CD14-positive monocyte (primary cell): ENCODE results near the gene STN1. TPM values are rescaled to one million over a fixed set of nuclear protein-coding genes. Genes with fewer than 3 reads are reported as not detected.

Experiments
- DNase-seq, 3 donors: peaks; one replicate each; pipeline ENCODE4 v3.0.0-alpha.2; 2011 to 2022
- H2AFZ ChIP-seq: 2 replicates; pipeline ENCODE4 v1.6.0; 2012; ENCODE audit warnings: mild to moderate bottlenecking, low read depth, low read length, inconsistent platforms; ENCODE audit not compliant: insufficient read depth, poor library complexity, severe bottlenecking
- H3K27ac ChIP-seq, 2 donors: 1 replicate in 1 of 2; 2 replicates in 1 of 2; pipeline ENCODE4 v1.5.1; 2012 to 2013; ENCODE audit warnings: low read length in 2 of 2, control low read depth in 1 of 2, inconsistent platforms in 1 of 2, low read depth in 1 of 2, mild to moderate bottlenecking in 1 of 2
- H3K27me3 ChIP-seq, 2 donors: one replicate each; pipeline versions ENCODE4 v1.6.0 to v1.6.1; 2011 to 2013; ENCODE audit warnings: low read length in 2 of 2; ENCODE audit not compliant: control insufficient read depth in 2 of 2, insufficient read depth in 2 of 2
- H3K36me3 ChIP-seq, 2 donors: replicated peaks in 1 of 2; 1 replicate in 1 of 2; 2 replicates in 1 of 2; pipeline versions ENCODE4 v1.5.1 to v1.6.1; 2012 to 2013; ENCODE audit warnings: low read length in 2 of 2, control low read depth in 1 of 2, inconsistent platforms in 1 of 2, mild to moderate bottlenecking in 1 of 2; ENCODE audit not compliant: insufficient read depth in 2 of 2, control insufficient read depth in 1 of 2
- H3K4me1 ChIP-seq, 2 donors: 1 replicate in 1 of 2; 2 replicates in 1 of 2; pipeline versions ENCODE4 v1.5.1 to v1.6.1; 2012 to 2013; ENCODE audit warnings: low read length in 2 of 2, control low read depth in 1 of 2, inconsistent platforms in 1 of 2, mild to moderate bottlenecking in 1 of 2, moderate library complexity in 1 of 2; ENCODE audit not compliant: insufficient read depth in 2 of 2, control insufficient read depth in 1 of 2
- H3K4me2 ChIP-seq: replicated peaks from 2 replicates; pipeline ENCODE3; 2012; ENCODE audit warnings: low read length, moderate library complexity, mild to moderate bottlenecking; ENCODE audit not compliant: poor library complexity, severe bottlenecking; ENCODE audit errors: extremely low read depth
- H3K4me3 ChIP-seq, 3 experiments: fragments of 200-600 bp in 1 of 3; sonication (generic) in 1 of 3; replicated peaks in 1 of 3; 1 replicate in 2 of 3; 2 replicates in 1 of 3; pipeline ENCODE4 v1.5.1; 2011 to 2013; ENCODE audit warnings: low read length in 3 of 3, mild to moderate bottlenecking in 3 of 3, control low read depth in 2 of 3, low read depth in 2 of 3, inconsistent platforms in 1 of 3, moderate library complexity in 1 of 3
- H3K79me2 ChIP-seq: 2 replicates; pipeline ENCODE4 v1.6.0; 2012; ENCODE audit warnings: mild to moderate bottlenecking, control low read depth, inconsistent platforms, low read length, moderate library complexity; ENCODE audit not compliant: insufficient read depth
- H3K9ac ChIP-seq: 2 replicates; pipeline ENCODE4 v1.6.0; 2017; ENCODE audit warnings: low read length, mild to moderate bottlenecking; ENCODE audit not compliant: insufficient read depth, poor library complexity, severe bottlenecking
- H3K9me3 ChIP-seq, 2 donors: replicated peaks in 1 of 2; 1 replicate in 1 of 2; 2 replicates in 1 of 2; pipeline versions ENCODE4 v1.5.1 to v1.6.1; 2012 to 2013; ENCODE audit warnings: low read length in 2 of 2, control low read depth in 1 of 2; ENCODE audit not compliant: control insufficient read depth in 1 of 2, insufficient read depth in 1 of 2
- H4K20me1 ChIP-seq: 2 replicates; pipeline ENCODE4 v1.6.0; 2012; ENCODE audit warnings: mild to moderate bottlenecking, low read length, control low read depth, moderate library complexity; ENCODE audit not compliant: insufficient read depth
- H3K27ac Mint-ChIP-seq, 7 donors: one replicate each; pipeline ENCODE4 v1.8.0; 2020; ENCODE audit warnings: mild to moderate bottlenecking in 7 of 7, mixed read lengths in 7 of 7, moderate library complexity in 6 of 7, inconsistent platforms in 2 of 7
- H3K27me3 Mint-ChIP-seq, 3 donors: one replicate each; pipeline ENCODE4 v1.8.0; 2021 to 2022; ENCODE audit warnings: low read depth in 3 of 3, mild to moderate bottlenecking in 3 of 3, mixed read lengths in 3 of 3, moderate library complexity in 3 of 3, inconsistent platforms in 1 of 3
- H3K36me3 Mint-ChIP-seq, 2 donors: one replicate each; pipeline ENCODE4 v1.8.0; 2020; ENCODE audit warnings: mixed read lengths in 2 of 2, inconsistent platforms in 1 of 2, mild to moderate bottlenecking in 1 of 2
- H3K4me1 Mint-ChIP-seq: one replicate; pipeline ENCODE4 v1.8.0; 2020; ENCODE audit warnings: mild to moderate bottlenecking, mixed read lengths
- H3K4me3 Mint-ChIP-seq, 2 donors: one replicate each; pipeline ENCODE4 v1.8.0; 2020; ENCODE audit warnings: mild to moderate bottlenecking in 2 of 2, mixed read lengths in 2 of 2, moderate library complexity in 1 of 2
- H3K9me3 Mint-ChIP-seq, 7 donors: one replicate each; pipeline ENCODE4 v1.8.0; 2020 to 2022; ENCODE audit warnings: mixed read lengths in 7 of 7, mild to moderate bottlenecking in 6 of 7, moderate library complexity in 6 of 7, inconsistent platforms in 2 of 7
- WGBS: methylation state at CpG from one replicate; pipeline ENCODE4 v1.1.5; 2013; ENCODE audit warnings: missing lambda C conversion rate; ENCODE audit not compliant: insufficient coverage; 5-methylcytosine and 5-hydroxymethylcytosine counted together
- intact Hi-C, 2 donors: fragments of 100-400 bp; cut with micrococcal nuclease; formaldehyde crosslinking; loops; one replicate each; pipeline versions ENCODE4 v1.15.0 to v1.15.1; 2023
- polyA plus RNA-seq, 3 donors: library from polyadenylated mRNA; depleted of rRNA in 1 of 3; unstranded in 2 of 3; stranded (reverse) in 1 of 3; fragments of 300-500 nt in 2 of 3; fragments of >200 nt in 1 of 3; fragmentation: Illumina TruSeq in 2 of 3; gene quantifications; 1 replicate in 2 of 3; 2 replicates in 1 of 3; pipeline ENCODE4 v1.2.3, GENCODE V29; 2012 to 2021
- TF ChIP-seq, protein P1 (sequence below): fragments of 200-600 bp; IDR thresholded peaks from one replicate; pipeline ENCODE4 v1.8.0; 2022; ENCODE audit warnings: antibody characterized with exemption, mild to moderate bottlenecking

The STN1 gene
- polyA plus RNA-seq, 3 donors = 19.3 to 37.4 (median 35.9) TPM

DNA sequence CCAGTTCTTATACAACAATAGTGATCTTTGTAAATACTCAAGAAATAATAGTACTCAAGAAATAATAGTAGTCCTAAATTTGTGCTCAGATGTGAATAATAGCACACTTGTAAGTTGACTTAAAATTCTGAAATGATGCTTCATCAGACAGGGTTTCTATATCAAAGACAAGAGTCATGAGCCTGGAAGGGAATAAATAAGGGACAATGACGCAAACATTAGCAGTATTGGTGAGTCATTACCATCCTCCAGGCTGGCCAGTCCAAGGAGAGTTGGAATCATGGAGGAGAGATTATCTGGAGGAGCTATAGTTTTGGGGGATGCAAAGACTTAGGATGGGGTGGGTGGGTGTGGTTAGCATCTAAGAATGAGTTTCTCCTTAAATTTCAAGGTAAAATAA is 56.5 kb downstream of the STN1 start:
- H2AFZ ChIP-seq = no peak overlapping the region
- WGBS = no CpG with 5 or more reads among the region's 1 CpG
- no peak overlapping the region for H3K4me2 ChIP-seq
- peaks cover 0 to 5% of the 10 kb centered on the region in 2 donors for H3K36me3 Mint-ChIP-seq
- H3K4me3 Mint-ChIP-seq = no peak overlapping the region
- H3K9me3 ChIP-seq = peaks cover 2 to 9% of the 10 kb centered on the region in 2 donors
- peaks cover 7 to 15% (median 11%) of the 10 kb centered on the region in 3 donors for H3K27me3 Mint-ChIP-seq
- peaks cover 7 to 17% (median 11%) of the 10 kb centered on the region in 7 donors for H3K9me3 Mint-ChIP-seq
- H3K27me3 ChIP-seq = peaks cover 0 to 3% of the 10 kb centered on the region in 2 donors
- TF ChIP-seq, protein P1, sequence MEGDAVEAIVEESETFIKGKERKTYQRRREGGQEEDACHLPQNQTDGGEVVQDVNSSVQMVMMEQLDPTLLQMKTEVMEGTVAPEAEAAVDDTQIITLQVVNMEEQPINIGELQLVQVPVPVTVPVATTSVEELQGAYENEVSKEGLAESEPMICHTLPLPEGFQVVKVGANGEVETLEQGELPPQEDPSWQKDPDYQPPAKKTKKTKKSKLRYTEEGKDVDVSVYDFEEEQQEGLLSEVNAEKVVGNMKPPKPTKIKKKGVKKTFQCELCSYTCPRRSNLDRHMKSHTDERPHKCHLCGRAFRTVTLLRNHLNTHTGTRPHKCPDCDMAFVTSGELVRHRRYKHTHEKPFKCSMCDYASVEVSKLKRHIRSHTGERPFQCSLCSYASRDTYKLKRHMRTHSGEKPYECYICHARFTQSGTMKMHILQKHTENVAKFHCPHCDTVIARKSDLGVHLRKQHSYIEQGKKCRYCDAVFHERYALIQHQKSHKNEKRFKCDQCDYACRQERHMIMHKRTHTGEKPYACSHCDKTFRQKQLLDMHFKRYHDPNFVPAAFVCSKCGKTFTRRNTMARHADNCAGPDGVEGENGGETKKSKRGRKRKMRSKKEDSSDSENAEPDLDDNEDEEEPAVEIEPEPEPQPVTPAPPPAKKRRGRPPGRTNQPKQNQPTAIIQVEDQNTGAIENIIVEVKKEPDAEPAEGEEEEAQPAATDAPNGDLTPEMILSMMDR = no peak
- peaks cover 0 to 4% of the 10 kb centered on the region in 2 donors for H3K4me1 ChIP-seq
- H3K27ac ChIP-seq = no peak overlapping the region
- no peak overlapping the region for H3K27ac Mint-ChIP-seq
- no peaks in the 10 kb centered on the region for H3K79me2 ChIP-seq
- no peaks in the 10 kb centered on the region for H3K36me3 ChIP-seq
- H3K9ac ChIP-seq = no peak overlapping the region
- intact Hi-C loops = no loop called here
- no peak for DNase-seq
- peaks cover under 1% of the 10 kb centered on the region for H3K4me1 Mint-ChIP-seq
- H3K4me3 ChIP-seq = no peak overlapping the region
- no peaks in the 10 kb centered on the region for H4K20me1 ChIP-seq

DNA sequence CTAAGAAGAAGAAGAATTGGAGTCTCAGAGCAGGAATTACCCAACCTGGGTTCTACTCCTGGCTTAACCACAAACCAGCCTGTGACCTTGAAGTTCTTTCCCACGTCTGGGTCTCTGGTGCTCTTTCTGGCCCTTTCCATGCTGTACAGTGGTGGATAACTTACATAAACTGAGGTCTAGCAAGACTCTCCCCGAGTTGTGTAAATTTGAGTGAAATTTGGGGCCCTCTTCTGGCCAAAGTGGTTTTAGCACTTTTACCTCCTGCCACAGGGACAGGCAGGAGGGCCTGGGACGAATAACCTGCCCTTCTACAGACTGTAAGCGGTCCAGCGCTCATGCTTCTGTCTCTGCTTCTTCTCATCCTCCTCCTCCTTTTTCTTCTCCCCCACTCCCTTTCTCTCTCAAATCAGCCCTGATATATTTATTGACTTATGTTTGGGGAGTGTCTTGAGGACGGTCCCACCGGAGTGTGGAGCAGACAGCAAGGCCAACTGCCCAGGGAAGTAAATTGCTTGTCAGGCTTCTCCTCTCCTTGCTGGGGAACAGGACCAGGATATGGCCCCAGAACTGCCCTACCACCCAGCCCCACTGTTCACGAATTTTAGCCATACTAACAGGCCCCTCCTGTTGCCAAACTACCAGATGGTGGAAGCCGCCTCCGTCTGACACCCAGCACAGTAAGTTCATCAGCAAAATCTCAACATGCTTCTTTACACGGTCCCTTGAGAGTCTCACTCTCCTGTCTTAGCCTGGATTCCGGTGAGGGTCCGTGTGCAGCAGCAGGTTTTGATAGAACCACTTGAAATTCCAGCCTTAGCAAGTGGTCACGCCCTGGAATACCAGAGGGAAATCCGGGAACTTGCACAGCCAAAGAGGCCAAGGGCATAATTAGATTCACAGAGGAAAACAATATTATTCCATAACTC is 58.6 kb downstream of the STN1 start:
- Histone ChIP-seq H3K36me3 (no peaks in the 10 kb centered on the region), H3K9ac (no peak overlapping the region), H3K27me3 (peaks cover 14 to 18% of the 10 kb centered on the region in 2 donors), H3K4me1 (peaks cover 19% of the 10 kb centered on the region in 2 donors), H3K4me2 (no peak overlapping the region), H3K9me3 (peaks cover 0 to 5% of the 10 kb centered on the region in 2 donors), H4K20me1 (no peaks in the 10 kb centered on the region), H3K4me3 (no peak overlapping the region), H3K27ac (no peak overlapping the region), H2AFZ (no peak overlapping the region), H3K79me2 (no peaks in the 10 kb centered on the region)
- Mint-ChIP-seq H3K4me1 (peaks cover 11% of the 10 kb centered on the region), H3K9me3 (peaks cover 0 to 9% (median 3%) of the 10 kb centered on the region in 7 donors), H3K27me3 (peaks cover 17 to 30% (median 25%) of the 10 kb centered on the region in 3 donors), H3K4me3 (no peak overlapping the region), H3K27ac (no peak overlapping the region), H3K36me3 (peaks cover 0 to 11% of the 10 kb centered on the region in 2 donors)
- peak; percentile 10 to 37 (median 10) for DNase-seq
- WGBS = 89% methylated on average over 6 of the region's 15 CpGs
- TF ChIP-seq, protein P1 = peak; percentile 73
- intact Hi-C loops = loop anchor here (2.0 kb wide), 1 partner anchor 147 kb away; no protein-coding TSS in a partner anchor
